C4-2B (cell line): ENCODE data around the gene IL17RB.

ENCODE experiments used
- CTCF ChIP-seq: fragments of 450-650 bp; conservative IDR thresholded peaks from 2 replicates; pipeline ENCODE4 v1.5.1; 2017; ENCODE audit warnings: mild to moderate bottlenecking
- ZFX ChIP-seq: fragments of 450-650 bp; IDR thresholded peaks from 2 replicates; pipeline ENCODE4 v1.6.1; 2017

- TF ChIP-seq CTCF (no peak), ZFX (no peak)
Measured at GRCh38 chr3:53865732-53866499, 19.5 kb downstream of the IL17RB start.
